Measurements from ENCODE around the gene GLT6D1.

DNA sequence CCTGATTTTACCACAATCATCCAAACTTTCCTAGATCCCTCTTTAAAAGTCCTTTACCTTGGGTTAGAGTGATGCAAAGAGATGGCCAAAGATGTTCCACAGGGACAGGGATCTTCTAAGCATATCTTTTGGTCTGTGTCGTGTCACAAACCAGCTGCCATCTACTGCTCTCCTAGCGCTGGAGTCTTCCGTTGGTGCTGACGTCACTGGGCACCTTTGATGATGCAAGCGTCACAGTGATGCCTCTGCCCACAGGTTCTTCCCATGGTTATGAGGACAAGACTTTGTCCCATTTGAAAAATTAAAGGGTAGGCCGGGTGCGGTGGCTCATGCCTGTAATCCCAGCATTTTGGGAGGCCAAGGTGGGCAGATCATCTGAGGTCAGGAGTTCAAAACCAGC lies 1.7 kb upstream of the GLT6D1 start:
- TF ChIP-seq, protein P1, sequence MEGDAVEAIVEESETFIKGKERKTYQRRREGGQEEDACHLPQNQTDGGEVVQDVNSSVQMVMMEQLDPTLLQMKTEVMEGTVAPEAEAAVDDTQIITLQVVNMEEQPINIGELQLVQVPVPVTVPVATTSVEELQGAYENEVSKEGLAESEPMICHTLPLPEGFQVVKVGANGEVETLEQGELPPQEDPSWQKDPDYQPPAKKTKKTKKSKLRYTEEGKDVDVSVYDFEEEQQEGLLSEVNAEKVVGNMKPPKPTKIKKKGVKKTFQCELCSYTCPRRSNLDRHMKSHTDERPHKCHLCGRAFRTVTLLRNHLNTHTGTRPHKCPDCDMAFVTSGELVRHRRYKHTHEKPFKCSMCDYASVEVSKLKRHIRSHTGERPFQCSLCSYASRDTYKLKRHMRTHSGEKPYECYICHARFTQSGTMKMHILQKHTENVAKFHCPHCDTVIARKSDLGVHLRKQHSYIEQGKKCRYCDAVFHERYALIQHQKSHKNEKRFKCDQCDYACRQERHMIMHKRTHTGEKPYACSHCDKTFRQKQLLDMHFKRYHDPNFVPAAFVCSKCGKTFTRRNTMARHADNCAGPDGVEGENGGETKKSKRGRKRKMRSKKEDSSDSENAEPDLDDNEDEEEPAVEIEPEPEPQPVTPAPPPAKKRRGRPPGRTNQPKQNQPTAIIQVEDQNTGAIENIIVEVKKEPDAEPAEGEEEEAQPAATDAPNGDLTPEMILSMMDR (IDR thresholded peaks at IDR 0.05): no peak
- TF ChIP-seq POLR2A (IDR thresholded peaks at IDR 0.05): no peak
- TF ChIP-seq EP300 (IDR thresholded peaks at IDR 0.05; ENCODE audit: low read depth): no peak

Data from transverse colon (tissue), 3 donors.